Skeletal muscle cell (primary cell): ENCODE measurements around the gene TRABD2B.

Experiments
- DNase-seq: peaks from one replicate; pipeline ENCODE4 v3.0.0-alpha.2; 2010; ENCODE audit warnings: low read depth
- H3K4me3 ChIP-seq: 2 replicates; pipeline ENCODE4 v1.5.1; 2011; ENCODE audit warnings: low read depth, mild to moderate bottlenecking, control low read depth, low read length, moderate library complexity

Gene TRABD2B

DNA sequence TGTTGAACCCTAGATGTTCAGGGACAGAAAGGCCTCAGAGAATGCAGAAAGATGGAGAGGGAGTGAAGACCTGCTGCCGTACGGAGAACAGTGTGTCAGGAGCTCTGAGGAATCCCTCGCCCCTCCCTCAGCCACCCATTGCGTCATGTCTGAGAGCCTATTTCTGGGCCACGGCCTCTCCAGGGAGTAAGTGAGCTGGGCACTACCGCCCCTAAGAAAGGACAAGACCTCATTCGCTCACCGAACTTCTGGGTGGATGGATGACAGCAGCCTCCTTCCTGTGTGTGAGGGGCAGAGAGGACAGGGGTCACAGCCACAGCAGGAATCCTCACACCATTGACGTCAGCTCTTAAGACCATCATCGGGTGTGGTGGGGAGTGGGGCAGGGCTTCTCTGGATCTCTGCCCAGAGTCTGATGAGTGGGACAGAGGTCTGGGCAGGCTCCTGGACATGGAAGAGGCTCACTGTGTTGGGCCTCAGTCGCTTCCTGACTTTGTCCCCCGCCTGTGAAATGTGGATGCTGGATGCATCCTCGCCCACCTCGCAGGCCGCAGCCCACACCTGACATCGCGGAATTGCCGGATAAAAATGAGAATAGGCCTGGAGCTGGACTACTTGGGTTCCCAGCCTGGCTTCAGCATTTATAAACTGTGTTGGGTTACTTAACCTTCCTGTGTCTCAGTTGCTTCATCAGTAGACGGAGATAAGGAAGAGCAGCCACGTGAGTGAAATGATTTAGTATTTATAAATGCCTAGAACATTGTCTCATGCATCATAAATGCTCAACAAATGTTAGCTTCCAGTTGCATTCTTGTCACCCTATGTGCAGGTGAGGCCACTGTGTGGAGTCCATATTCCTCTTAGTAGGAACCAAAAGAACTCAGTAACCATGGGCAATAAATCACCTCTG is 238.6 kb downstream of the TRABD2B start:
- H3K4me3 ChIP-seq = no peak overlapping the region
- no peak for DNase-seq

DNA sequence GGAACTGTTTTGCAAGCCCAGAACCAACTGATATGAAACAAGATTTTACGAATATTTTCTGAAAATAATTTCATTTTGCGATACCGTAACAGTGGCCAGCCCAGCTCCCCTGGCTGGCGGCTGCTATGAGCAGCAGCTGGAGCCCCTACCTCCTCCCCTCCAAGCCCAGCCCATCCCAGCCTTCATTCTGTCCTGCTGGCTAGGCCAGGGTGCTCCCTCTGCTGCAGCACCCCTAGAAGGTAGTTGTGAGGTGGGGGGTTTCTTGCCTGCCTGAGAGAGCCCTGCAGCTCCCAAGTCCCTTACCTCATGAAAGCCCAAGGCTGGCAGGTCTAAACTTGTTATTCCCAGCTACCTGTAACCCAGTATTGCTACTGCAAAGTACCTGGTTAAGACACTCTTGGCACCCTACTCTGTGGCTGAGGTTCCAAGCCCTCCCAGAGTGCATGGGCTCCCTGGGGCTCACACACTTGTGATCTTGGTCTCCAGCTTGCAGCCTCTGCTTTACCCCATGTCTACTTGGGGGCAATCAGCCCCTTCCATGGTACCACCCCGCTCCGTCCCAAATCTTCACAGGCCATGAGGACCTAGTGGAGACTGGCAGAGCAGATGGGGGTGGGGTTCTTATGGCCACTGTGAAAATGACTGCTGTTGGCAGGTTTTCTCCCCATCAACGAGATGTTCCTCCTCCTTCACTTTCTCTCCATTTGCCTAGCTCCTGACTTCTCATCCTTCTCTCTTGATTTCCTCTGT is 239.8 kb downstream of the TRABD2B start:
- H3K4me3 ChIP-seq = no peak overlapping the region
- DNase-seq = no peak

- no peak for DNase-seq
- H3K4me3 ChIP-seq = no peak overlapping the region
These were observed 240.8 kb downstream of the TRABD2B start for GRCh38 chr1:47756411-47756810.

DNA sequence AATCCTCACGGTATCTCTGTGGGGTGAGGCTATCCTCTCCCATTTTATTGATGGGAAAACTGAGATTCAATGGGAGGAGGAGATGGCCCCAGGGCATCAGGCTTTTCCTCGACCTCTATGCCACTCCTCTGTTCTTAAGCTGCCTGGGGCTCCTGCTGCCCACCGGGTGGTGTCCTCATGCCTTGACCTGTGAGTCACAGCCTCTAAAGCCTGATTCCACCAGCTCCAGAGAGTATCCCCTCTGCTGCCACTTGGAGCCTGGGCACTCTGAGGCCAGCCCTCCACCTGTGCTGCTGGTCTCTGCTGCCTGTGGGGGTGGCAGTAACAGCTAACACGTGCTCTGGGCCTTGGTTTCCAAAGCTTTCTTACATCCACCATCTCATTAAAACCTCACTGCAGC is 241.2 kb downstream of the TRABD2B start:
- no peak for DNase-seq
- no peak overlapping the region for H3K4me3 ChIP-seq

DNA sequence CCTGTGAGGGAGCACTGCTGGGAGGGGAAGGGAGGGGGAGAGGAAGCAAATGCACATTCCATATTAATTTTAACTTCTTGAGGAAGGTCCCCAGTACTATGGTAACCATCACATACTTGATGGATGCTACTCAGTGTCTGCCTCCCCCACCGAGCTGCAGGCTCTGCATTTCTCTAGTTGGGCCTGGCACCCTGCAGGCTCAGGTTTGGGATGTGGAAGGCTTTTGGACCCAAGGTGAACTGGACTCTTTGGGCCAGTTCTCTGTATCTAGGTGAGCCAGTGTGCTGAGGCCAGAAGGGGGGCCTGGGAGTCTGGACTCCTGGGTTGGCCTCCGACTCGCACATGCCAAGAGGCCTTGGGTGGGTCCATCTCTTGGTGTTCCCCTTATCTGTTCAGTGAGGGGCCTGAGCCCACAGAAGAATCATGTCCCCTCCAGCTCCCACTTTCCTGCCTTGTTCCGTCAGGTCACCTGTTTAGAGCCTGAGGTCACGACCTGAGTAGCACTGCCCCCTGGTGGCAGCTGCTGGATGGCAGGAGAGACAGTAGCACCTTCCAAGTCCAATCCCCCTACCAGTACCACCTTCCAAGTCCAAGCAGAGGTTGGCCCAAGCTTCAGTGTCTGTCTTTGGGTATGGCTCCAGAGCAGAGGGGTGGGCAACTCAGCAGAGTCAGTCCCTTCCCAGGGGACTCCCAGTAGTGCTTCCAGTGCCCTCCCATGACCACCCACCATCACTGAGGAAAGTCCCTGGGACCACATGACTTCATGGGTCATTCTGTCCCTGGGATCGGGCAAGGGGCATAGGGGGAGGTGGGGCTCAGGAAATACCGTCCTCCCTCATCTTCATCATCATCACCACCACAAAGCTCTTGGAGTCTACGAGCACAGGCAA is 241.8 kb downstream of the TRABD2B start:
- DNase-seq = no peak
- H3K4me3 ChIP-seq = no peak overlapping the region

DNA sequence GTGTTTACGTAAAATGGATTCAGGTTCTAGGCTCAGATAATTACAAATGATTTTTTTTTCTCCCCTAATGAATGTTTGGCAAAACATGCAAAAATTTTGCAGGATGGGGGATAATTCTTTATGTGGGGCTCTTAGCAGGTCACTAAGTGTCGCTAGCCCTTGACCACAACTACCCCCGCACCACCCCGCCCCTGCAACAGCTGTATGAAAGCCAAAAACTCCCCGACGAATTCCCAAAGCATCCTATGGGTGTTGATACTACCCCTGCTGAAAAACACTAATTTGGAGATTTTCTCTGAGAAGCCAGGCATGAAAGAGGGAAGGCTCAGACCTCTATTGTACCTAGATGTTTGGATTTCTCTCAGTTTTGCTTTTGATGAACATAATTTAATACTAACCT is 243.0 kb downstream of the TRABD2B start:
- H3K4me3 ChIP-seq = no peak overlapping the region
- no peak for DNase-seq

DNA sequence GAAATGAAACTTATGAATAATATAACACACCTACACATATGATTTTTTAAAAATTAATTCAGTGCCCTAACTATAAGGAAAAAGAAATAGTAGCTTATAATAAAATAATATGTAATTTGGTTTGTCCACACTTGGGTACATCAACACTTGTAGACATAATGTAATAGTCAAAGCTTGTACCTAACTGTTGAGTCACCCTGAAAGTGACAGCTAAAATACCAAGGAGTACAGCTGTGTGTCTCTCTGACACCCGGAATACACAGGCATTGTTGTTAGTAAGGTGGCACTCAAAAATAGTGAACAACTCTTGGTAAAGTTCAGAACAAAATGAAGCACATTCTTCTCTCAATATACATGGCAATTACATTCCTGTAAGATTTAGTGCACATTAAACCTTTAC is 243.4 kb downstream of the TRABD2B start:
- H3K4me3 ChIP-seq = no peak overlapping the region
- no peak for DNase-seq

- no peak overlapping the region for H3K4me3 ChIP-seq
- no peak for DNase-seq
These were observed 244.6 kb downstream of the TRABD2B start for GRCh38 chr1:47752559-47752958.

- no peak for DNase-seq
- H3K4me3 ChIP-seq = no peak overlapping the region
These were observed 245.2 kb downstream of the TRABD2B start for GRCh38 chr1:47751996-47752451.

GRCh38 chr1:47751193-47751592 is 246.0 kb downstream of the TRABD2B start:
- H3K4me3 ChIP-seq = no peak overlapping the region
- no peak for DNase-seq

GRCh38 chr1:47745715-47746609 is 251.2 kb downstream of the TRABD2B start:
- no peak overlapping the region for H3K4me3 ChIP-seq
- no peak for DNase-seq

DNA sequence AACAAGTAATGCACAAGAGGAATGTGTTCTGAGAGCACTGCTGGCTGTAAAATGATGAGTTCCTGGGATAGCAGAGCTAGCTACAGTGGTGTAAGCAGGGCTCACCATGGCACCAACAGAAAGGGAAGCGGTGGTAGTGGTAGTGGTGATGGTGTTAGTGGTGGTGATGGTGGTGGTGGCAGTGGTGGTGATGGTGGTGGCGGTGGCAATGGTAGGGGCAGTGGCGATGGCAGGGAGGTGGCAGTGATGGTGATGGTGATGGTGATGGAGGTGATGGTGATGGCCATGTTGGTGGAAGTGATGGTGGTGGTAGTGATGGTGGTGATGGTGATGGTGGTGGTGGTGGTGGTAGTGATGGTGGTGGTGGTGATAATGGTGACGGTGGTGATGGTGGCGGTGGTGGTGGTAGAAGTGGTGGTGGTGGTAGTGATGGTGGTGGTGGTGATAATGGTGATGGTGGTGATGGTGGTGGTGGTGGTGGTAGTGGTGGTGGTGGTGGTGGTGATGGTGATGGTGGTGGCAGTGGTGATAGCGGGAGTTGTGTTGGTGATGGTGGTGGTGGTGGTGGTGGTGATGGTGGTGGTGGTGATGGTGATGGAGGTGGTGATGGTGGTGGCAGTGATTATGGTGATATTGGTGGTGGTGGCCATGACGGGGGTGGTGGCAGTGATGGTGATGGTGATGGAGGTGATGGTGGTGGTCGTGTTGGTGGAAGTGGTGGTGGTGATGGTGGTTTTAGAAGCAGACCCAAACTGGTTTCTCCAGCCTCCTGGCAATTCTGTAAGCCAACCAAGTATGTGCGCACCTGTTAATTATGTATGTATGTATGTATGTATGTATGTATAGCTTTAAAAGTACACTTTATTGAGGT is 254.1 kb downstream of the TRABD2B start:
- no peak overlapping the region for H3K4me3 ChIP-seq
- DNase-seq = no peak

DNA sequence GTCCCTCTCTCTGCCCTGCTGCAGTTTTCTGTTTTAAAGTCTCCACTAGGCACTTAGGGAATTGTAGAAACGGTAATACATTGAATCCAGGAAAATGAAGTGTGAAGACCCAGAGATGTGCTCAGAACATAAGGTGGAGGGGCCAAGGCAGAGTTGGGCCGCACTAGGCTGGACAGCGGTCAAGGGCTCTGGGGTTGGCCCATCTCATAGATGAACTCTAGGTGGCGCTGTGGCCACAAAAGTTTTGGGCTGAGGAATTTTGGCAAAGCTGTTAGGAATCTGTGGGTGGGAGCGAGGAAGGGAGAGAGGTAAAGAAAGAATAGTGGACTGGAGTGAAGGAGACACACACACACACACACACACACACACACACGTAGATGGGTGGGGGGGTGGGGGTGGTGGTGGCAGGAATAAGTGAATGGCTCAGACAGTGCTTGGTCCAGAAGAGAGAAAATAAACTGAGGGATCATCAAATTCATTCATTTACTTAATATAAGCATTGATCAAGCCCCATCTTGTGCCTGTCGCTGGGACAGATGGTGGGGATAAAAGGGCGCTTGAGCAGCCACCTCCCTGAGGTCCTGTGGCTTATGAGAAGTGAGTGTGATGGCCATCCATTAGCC is 258.5 kb downstream of the TRABD2B start:
- no peak overlapping the region for H3K4me3 ChIP-seq
- DNase-seq = no peak

GRCh38 chr1:47732489-47732888 is 264.7 kb downstream of the TRABD2B start:
- DNase-seq = no peak
- H3K4me3 ChIP-seq = no peak overlapping the region

DNA sequence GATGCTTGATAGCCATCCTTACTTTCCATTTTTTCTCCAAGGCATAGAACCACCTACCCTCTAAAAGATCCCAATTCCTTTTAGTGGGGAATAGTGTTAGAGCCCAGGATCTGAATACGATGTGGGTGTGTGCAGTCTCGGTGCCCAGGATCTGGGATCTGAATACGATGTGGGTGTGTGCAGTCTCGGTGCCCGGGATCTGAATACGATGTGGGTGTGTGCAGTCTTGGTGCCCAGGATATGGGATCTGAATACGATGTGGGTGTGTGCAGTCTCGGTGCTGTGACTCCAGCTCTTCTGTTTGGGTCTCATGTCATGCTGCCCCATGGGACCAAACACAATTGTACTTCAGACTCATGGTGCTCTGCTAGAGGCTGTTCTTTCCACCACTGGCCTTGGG is 265.5 kb downstream of the TRABD2B start:
- H3K4me3 ChIP-seq = no peak overlapping the region
- DNase-seq = no peak

DNA sequence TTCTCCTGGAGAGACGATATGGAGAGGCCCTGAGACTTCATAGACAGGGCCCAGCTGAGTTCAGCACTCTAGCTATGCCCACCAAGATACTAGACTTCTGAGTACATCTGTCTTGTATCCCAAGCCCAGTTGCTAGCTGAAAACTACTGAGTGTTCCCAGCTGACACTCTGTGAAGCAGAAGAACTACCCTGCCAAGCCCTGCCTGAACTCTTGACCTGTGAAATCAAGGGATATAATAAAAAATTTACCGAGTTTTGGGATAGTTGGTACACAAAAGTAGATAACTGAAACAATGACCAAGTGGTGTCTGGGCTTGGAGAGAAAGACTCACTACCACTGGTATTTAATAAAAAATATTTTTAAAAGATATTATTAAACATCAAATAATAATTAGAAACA is 267.5 kb downstream of the TRABD2B start:
- no peak overlapping the region for H3K4me3 ChIP-seq
- DNase-seq = no peak

DNA sequence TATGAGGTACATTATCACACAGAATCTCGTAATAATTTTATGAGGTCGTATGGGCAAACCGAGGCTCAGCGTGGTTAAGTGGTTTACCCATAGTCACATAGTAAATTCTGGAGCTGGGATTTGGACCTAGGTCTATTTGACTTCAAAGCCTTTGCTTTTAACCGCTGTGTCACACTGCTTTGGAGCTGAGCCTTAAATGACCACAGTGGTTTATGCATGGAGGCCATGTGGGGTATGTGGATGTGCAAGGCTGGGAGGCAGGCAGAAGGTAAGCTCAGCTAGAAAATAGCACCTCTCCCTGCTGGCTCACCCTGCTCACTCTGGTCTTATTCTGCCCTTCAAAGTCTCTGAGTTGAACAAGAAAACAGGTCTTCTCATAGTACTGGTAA is 269.5 kb downstream of the TRABD2B start:
- H3K4me3 ChIP-seq = no peak overlapping the region
- no peak for DNase-seq
